Liver (tissue), 9 donors: ENCODE data around the gene TEX2. TPM values are rescaled to one million over a fixed set of nuclear protein-coding genes. Genes with fewer than 3 reads are reported as not detected.

Source experiments
- DNase-seq: peaks from one replicate; pipeline ENCODE4 v3.0.0-alpha.2; 2017; ENCODE audit warnings: low spot score
- H3K27ac ChIP-seq, 2 donors: one replicate each; pipeline ENCODE4 v1.7.0; 2013; ENCODE audit warnings: inconsistent platforms in 2 of 2, low read length in 2 of 2, control low read depth in 1 of 2, low read depth in 1 of 2, mild to moderate bottlenecking in 1 of 2
- H3K27me3 ChIP-seq, 4 donors: one replicate each; pipeline versions ENCODE4 v1.6.1 to v1.7.0; 2013; ENCODE audit warnings: low read length in 3 of 4, inconsistent platforms in 1 of 4, mild to moderate bottlenecking in 1 of 4, moderate library complexity in 1 of 4; ENCODE audit not compliant: control insufficient read depth in 4 of 4, insufficient read depth in 4 of 4
- H3K36me3 ChIP-seq, 4 donors: one replicate each; pipeline versions ENCODE4 v1.6.1 to v1.7.0; 2013; ENCODE audit warnings: low read length in 3 of 4, mild to moderate bottlenecking in 3 of 4, low read depth in 1 of 4, moderate library complexity in 1 of 4; ENCODE audit not compliant: control insufficient read depth in 4 of 4, insufficient read depth in 3 of 4
- H3K4me1 ChIP-seq, 4 donors: one replicate each; pipeline versions ENCODE4 v1.6.1 to v1.7.0; 2013; ENCODE audit warnings: low read length in 3 of 4, mild to moderate bottlenecking in 3 of 4, moderate library complexity in 1 of 4; ENCODE audit not compliant: control insufficient read depth in 4 of 4, insufficient read depth in 4 of 4
- H3K4me3 ChIP-seq, 3 donors: one replicate each; pipeline versions ENCODE4 v1.6.1 to v1.7.0; 2013; ENCODE audit warnings: low read length in 3 of 3, control low read depth in 1 of 3, low read depth in 1 of 3, mild to moderate bottlenecking in 1 of 3
- H3K9ac ChIP-seq, 2 donors: one replicate each; pipeline ENCODE4 v1.7.0; 2013; ENCODE audit warnings: low read length in 2 of 2, mild to moderate bottlenecking in 2 of 2, moderate library complexity in 2 of 2, control low read depth in 1 of 2, low read depth in 1 of 2
- H3K9me3 ChIP-seq, 4 donors: one replicate each; pipeline versions ENCODE4 v1.6.1 to v1.7.0; 2013; ENCODE audit warnings: low read length in 3 of 4; ENCODE audit not compliant: control insufficient read depth in 4 of 4
- EGR1 ChIP-seq, 2 donors: IDR thresholded peaks; 2 replicates each; pipeline ENCODE4 v1.6.1; 2016 to 2018; ENCODE audit warnings: antibody characterized with exemption in 2 of 2, low read depth in 2 of 2
- FOXA1 ChIP-seq: IDR thresholded peaks from 2 replicates; pipeline ENCODE4 v1.6.1; 2016; ENCODE audit warnings: antibody characterized with exemption
- FOXA2 ChIP-seq: IDR thresholded peaks from 2 replicates; pipeline ENCODE4 v1.6.1; 2016; ENCODE audit warnings: antibody characterized with exemption
- GABPA ChIP-seq, 2 donors: IDR thresholded peaks in 1 of 2; conservative IDR thresholded peaks in 1 of 2; 2 replicates each; pipeline ENCODE4 v1.6.1; 2016; ENCODE audit warnings: antibody characterized with exemption in 2 of 2, mild to moderate bottlenecking in 1 of 2, moderate library complexity in 1 of 2
- HNF4A ChIP-seq, 2 donors: conservative IDR thresholded peaks; 2 replicates each; pipeline ENCODE4 v1.6.1; 2016; ENCODE audit warnings: antibody characterized with exemption in 2 of 2, mild to moderate bottlenecking in 2 of 2
- HNF4G ChIP-seq: IDR thresholded peaks from 2 replicates; pipeline ENCODE4 v1.6.1; 2016; ENCODE audit warnings: antibody characterized with exemption
- NR2F2 ChIP-seq: IDR thresholded peaks from 2 replicates; pipeline ENCODE4 v1.6.1; 2016; ENCODE audit warnings: antibody characterized with exemption
- RAD21 ChIP-seq, 2 donors: IDR thresholded peaks; 2 replicates each; pipeline ENCODE4 v1.6.1; 2016; ENCODE audit warnings: antibody characterized with exemption in 2 of 2, mild to moderate bottlenecking in 2 of 2
- RXRA ChIP-seq, 2 donors: IDR thresholded peaks; 2 replicates each; pipeline ENCODE4 v1.6.1; 2017 to 2018; ENCODE audit warnings: antibody characterized with exemption in 2 of 2, mild to moderate bottlenecking in 1 of 2
- SP1 ChIP-seq: IDR thresholded peaks from 2 replicates; pipeline ENCODE4 v1.6.1; 2018; ENCODE audit warnings: antibody characterized with exemption, mild to moderate bottlenecking
- TAF1 ChIP-seq: conservative IDR thresholded peaks from 2 replicates; pipeline ENCODE4 v1.6.1; 2016; ENCODE audit warnings: antibody characterized with exemption, mild to moderate bottlenecking
- YY1 ChIP-seq: IDR thresholded peaks from 2 replicates; pipeline ENCODE4 v1.6.1; 2016; ENCODE audit warnings: antibody characterized with exemption, mild to moderate bottlenecking
- WGBS: extraction: QIAGEN DNeasy Blood & Tissue Kit; methylation state at CpG from one replicate; pipeline ENCODE4 v1.1.7; 2013; 5-methylcytosine and 5-hydroxymethylcytosine counted together
- polyA plus RNA-seq, 2 donors: library from polyadenylated mRNA; stranded (reverse) in 1 of 2; unstranded in 1 of 2; fragments of 200-250 nt in 1 of 2; fragments of >200 nt in 1 of 2; fragmentation: Nextera tagmentation in 1 of 2; extraction: Ambion mirVana in 1 of 2; gene quantifications; one replicate each; pipeline versions ENCODE4 v1.2.1 to v1.2.3, GENCODE V29; 2013 to 2015
- total RNA-seq, 2 donors: library from RNA; depleted of rRNA; stranded (reverse); fragments of >200 nt; gene quantifications; one replicate each; pipeline ENCODE4 v1.2.3, GENCODE V29; 2014
- TF ChIP-seq, protein P1 (sequence below): IDR thresholded peaks from 2 replicates; pipeline ENCODE4 v1.6.1; 2016; ENCODE audit warnings: antibody characterized with exemption
- TF ChIP-seq, protein P2 (sequence below): IDR thresholded peaks from 2 replicates; pipeline ENCODE4 v1.6.1; 2016; ENCODE audit warnings: antibody characterized with exemption, mild to moderate bottlenecking
- TF ChIP-seq, protein P3 (sequence below): fragments of 150-350 bp; IDR thresholded peaks from 2 replicates; pipeline ENCODE4 v1.5.1; 2017; ENCODE audit warnings: improper control_type of control experiment, low read depth, low read length; ENCODE audit not compliant: missing input control
- TF ChIP-seq, protein P4 (sequence below): IDR thresholded peaks from 2 replicates; pipeline ENCODE4 v1.6.1; 2016; ENCODE audit warnings: antibody characterized with exemption
- TF ChIP-seq, protein P5 (sequence below): IDR thresholded peaks from 2 replicates; pipeline ENCODE4 v1.6.1; 2016; ENCODE audit warnings: antibody characterized with exemption
- donor health status: healthy.
- donor health status: healthy.
- donor health status: healthy.
- donor health status: healthy.
- donor health status: healthy.

Gene TEX2
- total and polyA plus RNA-seq, 4 donors, result 15.9 to 39.8 (median 28.2) TPM

DNA sequence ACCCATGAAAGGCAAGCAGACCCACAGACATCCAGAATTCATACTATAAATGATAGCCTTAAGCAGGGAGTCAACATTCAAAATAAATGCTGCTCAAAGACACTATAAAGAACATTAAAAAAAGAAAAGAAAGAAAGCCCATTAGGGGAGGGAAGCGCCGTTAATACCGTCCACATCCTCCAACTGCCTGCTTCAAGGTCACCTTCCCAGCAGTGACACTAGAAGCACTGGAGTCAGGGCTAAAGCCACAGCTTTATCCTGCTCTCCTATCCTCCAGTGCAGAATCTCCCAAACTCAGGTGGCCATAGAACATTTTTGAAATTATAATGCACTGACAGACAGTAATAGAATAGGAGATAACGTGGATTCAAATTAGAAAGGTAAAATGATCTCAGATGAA lies 59.4 kb downstream of the TEX2 start:
- DNase-seq, result no peak
- WGBS, result 71% methylated on average over 4 of the region's 4 CpGs

DNA sequence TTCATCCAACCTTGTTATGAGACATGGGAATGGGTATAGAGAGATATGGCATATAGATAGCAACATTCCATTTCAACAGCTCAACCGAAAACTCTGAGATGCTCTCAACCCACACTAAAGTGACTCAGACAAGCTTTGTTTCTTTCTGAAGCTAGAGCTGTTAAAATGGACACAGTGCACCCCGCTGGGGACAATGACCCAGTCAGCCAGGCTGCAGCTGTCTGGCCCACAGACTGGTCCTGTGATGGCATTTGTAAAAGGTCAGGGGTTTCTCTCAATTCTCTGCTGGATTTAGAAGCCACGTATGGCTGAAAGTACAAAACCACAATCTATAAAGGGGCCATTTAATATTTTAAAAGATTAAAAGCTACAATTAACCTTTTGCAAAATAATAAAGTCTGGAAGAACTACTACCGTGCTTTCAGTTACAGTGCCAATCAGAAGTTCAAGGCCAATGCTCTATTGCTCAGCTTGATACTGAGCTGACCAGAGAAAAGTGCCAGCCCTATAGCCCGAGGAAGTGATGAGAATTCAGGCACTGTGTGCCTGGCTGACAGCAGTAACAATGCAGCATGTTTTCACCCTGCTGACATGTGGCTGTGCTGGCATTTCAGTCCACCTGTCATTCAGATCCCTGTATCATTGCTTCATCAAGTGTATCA lies 60.2 kb downstream of the TEX2 start:
- 21% methylated on average over 5 of the region's 5 CpGs for WGBS
- Histone ChIP-seq H3K9ac (no peak overlapping the region), H3K36me3 (no peaks in the 10 kb centered on the region), H3K27ac (peak overlapping the region; percentile 28 to 53), H3K27me3 (no peaks in the 10 kb centered on the region), H3K4me1 (peaks cover 14 to 48% (median 44%) of the 10 kb centered on the region in 4 donors), H3K4me3 (no peak overlapping the region), H3K9me3 (no peaks in the 10 kb centered on the region)
- no peak for DNase-seq
- TF ChIP-seq, protein P1, sequence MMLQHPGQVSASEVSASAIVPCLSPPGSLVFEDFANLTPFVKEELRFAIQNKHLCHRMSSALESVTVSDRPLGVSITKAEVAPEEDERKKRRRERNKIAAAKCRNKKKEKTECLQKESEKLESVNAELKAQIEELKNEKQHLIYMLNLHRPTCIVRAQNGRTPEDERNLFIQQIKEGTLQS, result no peak
- TF ChIP-seq, protein P2, sequence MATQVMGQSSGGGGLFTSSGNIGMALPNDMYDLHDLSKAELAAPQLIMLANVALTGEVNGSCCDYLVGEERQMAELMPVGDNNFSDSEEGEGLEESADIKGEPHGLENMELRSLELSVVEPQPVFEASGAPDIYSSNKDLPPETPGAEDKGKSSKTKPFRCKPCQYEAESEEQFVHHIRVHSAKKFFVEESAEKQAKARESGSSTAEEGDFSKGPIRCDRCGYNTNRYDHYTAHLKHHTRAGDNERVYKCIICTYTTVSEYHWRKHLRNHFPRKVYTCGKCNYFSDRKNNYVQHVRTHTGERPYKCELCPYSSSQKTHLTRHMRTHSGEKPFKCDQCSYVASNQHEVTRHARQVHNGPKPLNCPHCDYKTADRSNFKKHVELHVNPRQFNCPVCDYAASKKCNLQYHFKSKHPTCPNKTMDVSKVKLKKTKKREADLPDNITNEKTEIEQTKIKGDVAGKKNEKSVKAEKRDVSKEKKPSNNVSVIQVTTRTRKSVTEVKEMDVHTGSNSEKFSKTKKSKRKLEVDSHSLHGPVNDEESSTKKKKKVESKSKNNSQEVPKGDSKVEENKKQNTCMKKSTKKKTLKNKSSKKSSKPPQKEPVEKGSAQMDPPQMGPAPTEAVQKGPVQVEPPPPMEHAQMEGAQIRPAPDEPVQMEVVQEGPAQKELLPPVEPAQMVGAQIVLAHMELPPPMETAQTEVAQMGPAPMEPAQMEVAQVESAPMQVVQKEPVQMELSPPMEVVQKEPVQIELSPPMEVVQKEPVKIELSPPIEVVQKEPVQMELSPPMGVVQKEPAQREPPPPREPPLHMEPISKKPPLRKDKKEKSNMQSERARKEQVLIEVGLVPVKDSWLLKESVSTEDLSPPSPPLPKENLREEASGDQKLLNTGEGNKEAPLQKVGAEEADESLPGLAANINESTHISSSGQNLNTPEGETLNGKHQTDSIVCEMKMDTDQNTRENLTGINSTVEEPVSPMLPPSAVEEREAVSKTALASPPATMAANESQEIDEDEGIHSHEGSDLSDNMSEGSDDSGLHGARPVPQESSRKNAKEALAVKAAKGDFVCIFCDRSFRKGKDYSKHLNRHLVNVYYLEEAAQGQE, result peak; percentile 12
- peak; percentile 60 for TF ChIP-seq NR2F2
- TF ChIP-seq, protein P3, sequence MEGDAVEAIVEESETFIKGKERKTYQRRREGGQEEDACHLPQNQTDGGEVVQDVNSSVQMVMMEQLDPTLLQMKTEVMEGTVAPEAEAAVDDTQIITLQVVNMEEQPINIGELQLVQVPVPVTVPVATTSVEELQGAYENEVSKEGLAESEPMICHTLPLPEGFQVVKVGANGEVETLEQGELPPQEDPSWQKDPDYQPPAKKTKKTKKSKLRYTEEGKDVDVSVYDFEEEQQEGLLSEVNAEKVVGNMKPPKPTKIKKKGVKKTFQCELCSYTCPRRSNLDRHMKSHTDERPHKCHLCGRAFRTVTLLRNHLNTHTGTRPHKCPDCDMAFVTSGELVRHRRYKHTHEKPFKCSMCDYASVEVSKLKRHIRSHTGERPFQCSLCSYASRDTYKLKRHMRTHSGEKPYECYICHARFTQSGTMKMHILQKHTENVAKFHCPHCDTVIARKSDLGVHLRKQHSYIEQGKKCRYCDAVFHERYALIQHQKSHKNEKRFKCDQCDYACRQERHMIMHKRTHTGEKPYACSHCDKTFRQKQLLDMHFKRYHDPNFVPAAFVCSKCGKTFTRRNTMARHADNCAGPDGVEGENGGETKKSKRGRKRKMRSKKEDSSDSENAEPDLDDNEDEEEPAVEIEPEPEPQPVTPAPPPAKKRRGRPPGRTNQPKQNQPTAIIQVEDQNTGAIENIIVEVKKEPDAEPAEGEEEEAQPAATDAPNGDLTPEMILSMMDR, result no peak
- TF ChIP-seq RAD21 (IDR thresholded peaks at IDR 0.05), result peak; percentile 39 to 50
- TF ChIP-seq HNF4A (conservative IDR thresholded peaks at IDR 0.05), result peak; percentile 48 to 56
- TF ChIP-seq, protein P4, sequence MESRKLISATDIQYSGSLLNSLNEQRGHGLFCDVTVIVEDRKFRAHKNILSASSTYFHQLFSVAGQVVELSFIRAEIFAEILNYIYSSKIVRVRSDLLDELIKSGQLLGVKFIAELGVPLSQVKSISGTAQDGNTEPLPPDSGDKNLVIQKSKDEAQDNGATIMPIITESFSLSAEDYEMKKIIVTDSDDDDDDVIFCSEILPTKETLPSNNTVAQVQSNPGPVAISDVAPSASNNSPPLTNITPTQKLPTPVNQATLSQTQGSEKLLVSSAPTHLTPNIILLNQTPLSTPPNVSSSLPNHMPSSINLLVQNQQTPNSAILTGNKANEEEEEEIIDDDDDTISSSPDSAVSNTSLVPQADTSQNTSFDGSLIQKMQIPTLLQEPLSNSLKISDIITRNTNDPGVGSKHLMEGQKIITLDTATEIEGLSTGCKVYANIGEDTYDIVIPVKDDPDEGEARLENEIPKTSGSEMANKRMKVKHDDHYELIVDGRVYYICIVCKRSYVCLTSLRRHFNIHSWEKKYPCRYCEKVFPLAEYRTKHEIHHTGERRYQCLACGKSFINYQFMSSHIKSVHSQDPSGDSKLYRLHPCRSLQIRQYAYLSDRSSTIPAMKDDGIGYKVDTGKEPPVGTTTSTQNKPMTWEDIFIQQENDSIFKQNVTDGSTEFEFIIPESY, result no peak
- TF ChIP-seq, protein P5, sequence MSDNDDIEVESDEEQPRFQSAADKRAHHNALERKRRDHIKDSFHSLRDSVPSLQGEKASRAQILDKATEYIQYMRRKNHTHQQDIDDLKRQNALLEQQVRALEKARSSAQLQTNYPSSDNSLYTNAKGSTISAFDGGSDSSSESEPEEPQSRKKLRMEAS, result no peak
- TF ChIP-seq FOXA1, result no peak

More for the DNA sequence above, 59.4 kb downstream of the TEX2 start:
- Histone ChIP-seq H3K36me3 (no peaks in the 10 kb centered on the region), H3K9ac (no peak overlapping the region), H3K27me3 (no peaks in the 10 kb centered on the region), H3K9me3 (no peaks in the 10 kb centered on the region), H3K4me1 (peaks cover 14 to 48% (median 44%) of the 10 kb centered on the region in 4 donors), H3K4me3 (no peak overlapping the region), H3K27ac (peak overlapping the region in 1 of 2 donors; percentile 28)
- no peak for TF ChIP-seq SP1
- TF ChIP-seq YY1, result no peak
- TF ChIP-seq, protein P1, result no peak
- TF ChIP-seq FOXA1, result no peak
- TF ChIP-seq RXRA (IDR thresholded peaks at IDR 0.05), result no peak
- no peak for TF ChIP-seq HNF4A (conservative IDR thresholded peaks at IDR 0.05)
- TF ChIP-seq RAD21 (IDR thresholded peaks at IDR 0.05), result no peak
- TF ChIP-seq TAF1, result no peak
- TF ChIP-seq HNF4G, result no peak
- TF ChIP-seq, protein P3, result no peak
- TF ChIP-seq, protein P5, result no peak
- TF ChIP-seq EGR1 (IDR thresholded peaks at IDR 0.05; ENCODE audit: low read depth in 2 of 2), result no peak
- no peak for TF ChIP-seq FOXA2
- no peak for TF ChIP-seq GABPA (IDR thresholded peaks at IDR 0.05 in 1 of 2, conservative IDR thresholded peaks at IDR 0.05 in 1 of 2)
- TF ChIP-seq, protein P4, result no peak
